Measurements from ENCODE around the gene GPATCH8.

DNA sequence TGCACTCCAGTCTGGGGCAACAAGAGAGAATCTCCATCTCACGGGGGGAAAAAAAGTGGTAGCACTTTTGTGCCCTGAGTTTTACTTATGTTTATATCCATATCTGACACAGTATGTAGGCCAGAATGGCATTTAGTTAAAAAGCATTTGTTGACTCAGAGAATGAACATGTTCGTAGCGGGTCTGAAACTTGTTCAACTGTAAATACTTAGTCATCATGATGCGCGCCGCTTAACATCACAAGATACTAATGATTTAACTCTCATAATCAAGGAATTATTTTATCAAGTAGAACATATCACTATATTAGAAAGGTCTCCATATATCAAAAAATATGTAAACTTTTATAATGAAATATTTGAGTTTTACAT lies 58.5 kb downstream of the GPATCH8 start:
- no peak for TF ChIP-seq GATAD2B (IDR thresholded peaks at IDR 0.05; ENCODE audit: borderline replicate concordance)
- TF ChIP-seq, protein P1, sequence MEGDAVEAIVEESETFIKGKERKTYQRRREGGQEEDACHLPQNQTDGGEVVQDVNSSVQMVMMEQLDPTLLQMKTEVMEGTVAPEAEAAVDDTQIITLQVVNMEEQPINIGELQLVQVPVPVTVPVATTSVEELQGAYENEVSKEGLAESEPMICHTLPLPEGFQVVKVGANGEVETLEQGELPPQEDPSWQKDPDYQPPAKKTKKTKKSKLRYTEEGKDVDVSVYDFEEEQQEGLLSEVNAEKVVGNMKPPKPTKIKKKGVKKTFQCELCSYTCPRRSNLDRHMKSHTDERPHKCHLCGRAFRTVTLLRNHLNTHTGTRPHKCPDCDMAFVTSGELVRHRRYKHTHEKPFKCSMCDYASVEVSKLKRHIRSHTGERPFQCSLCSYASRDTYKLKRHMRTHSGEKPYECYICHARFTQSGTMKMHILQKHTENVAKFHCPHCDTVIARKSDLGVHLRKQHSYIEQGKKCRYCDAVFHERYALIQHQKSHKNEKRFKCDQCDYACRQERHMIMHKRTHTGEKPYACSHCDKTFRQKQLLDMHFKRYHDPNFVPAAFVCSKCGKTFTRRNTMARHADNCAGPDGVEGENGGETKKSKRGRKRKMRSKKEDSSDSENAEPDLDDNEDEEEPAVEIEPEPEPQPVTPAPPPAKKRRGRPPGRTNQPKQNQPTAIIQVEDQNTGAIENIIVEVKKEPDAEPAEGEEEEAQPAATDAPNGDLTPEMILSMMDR (IDR thresholded peaks at IDR 0.05 in 2 of 3, conservative IDR thresholded peaks at IDR 0.05 in 1 of 3; ENCODE audit: insufficient read depth in 2 of 3, low read depth in 1 of 3, low read length in 3 of 3) = no peak
- TF ChIP-seq CEBPB (tag; IDR thresholded peaks at IDR 0.05) = no peak
- TF ChIP-seq POLR2AphosphoS5 (IDR thresholded peaks at IDR 0.05; ENCODE audit: control insufficient read depth, insufficient read depth, low read depth, low read length) = no peak
- TF ChIP-seq, protein P2, sequence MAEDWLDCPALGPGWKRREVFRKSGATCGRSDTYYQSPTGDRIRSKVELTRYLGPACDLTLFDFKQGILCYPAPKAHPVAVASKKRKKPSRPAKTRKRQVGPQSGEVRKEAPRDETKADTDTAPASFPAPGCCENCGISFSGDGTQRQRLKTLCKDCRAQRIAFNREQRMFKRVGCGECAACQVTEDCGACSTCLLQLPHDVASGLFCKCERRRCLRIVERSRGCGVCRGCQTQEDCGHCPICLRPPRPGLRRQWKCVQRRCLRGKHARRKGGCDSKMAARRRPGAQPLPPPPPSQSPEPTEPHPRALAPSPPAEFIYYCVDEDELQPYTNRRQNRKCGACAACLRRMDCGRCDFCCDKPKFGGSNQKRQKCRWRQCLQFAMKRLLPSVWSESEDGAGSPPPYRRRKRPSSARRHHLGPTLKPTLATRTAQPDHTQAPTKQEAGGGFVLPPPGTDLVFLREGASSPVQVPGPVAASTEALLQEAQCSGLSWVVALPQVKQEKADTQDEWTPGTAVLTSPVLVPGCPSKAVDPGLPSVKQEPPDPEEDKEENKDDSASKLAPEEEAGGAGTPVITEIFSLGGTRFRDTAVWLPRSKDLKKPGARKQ (CRISPR knock-in tag; IDR thresholded peaks at IDR 0.05) = no peak
- TF ChIP-seq NCOA1 (IDR thresholded peaks at IDR 0.05; ENCODE audit: low read depth) = no peak
- TF ChIP-seq EP300 (IDR thresholded peaks at IDR 0.05; ENCODE audit: low read length) = no peak

All from K562 (cell line).